ENCODE results near the gene ATP1B3. TPM values are rescaled to one million over a fixed set of nuclear protein-coding genes. Genes with fewer than 3 reads are reported as not detected.

The ATP1B3 gene
- total RNA-seq, 2 donors from 2014 or later = 231 to 374 TPM

- intact Hi-C loops (cut with DNase I) = no loop called here
- Histone ChIP-seq H3K27ac (no peak overlapping the region), H3K4me3 (no peak overlapping the region), H3K36me3 (no peaks in the 10 kb centered on the region), H3K4me1 (no peaks in the 10 kb centered on the region), H3K9ac (ENCODE audit: low read depth in 2 of 2, low read length in 2 of 2) (no peak overlapping the region), H3K27me3 (no peaks in the 10 kb centered on the region), H3K9me3 (no peaks in the 10 kb centered on the region)
- TF ChIP-seq CTCF (IDR thresholded peaks at IDR 0.05) = no peak
- no peak for DNase-seq
These were observed 40.8 kb upstream of the ATP1B3 start for GRCh38 chr3:141835557-141836229.

GRCh38 chr3:141839389-141839788, 37.1 kb upstream of the ATP1B3 start:
- H3K27ac ChIP-seq = no peak overlapping the region
- TF ChIP-seq CTCF (IDR thresholded peaks at IDR 0.05) = no peak
- H3K9me3 ChIP-seq = no peaks in the 10 kb centered on the region
- no peak overlapping the region for H3K9ac ChIP-seq (ENCODE audit: low read depth in 2 of 2, low read length in 2 of 2)
- no peak overlapping the region for H3K4me3 ChIP-seq
- H3K27me3 ChIP-seq = no peaks in the 10 kb centered on the region
- DNase-seq = no peak
- no peaks in the 10 kb centered on the region for H3K4me1 ChIP-seq
- intact Hi-C loops (cut with DNase I) = no loop called here
- H3K36me3 ChIP-seq = no peaks in the 10 kb centered on the region

GRCh38 chr3:141840737-141841544, 35.5 kb upstream of the ATP1B3 start:
- no peaks in the 10 kb centered on the region for H3K4me1 ChIP-seq
- intact Hi-C loops (cut with DNase I) = no loop called here

GRCh38 chr3:141844108-141844507, 32.3 kb upstream of the ATP1B3 start:
- no peak overlapping the region for H3K27ac ChIP-seq
- no peaks in the 10 kb centered on the region for H3K4me1 ChIP-seq
- DNase-seq = no peak
- H3K9ac ChIP-seq (ENCODE audit: low read depth in 2 of 2, low read length in 2 of 2) = no peak overlapping the region
- H3K9me3 ChIP-seq = no peaks in the 10 kb centered on the region
- no peaks in the 10 kb centered on the region for H3K27me3 ChIP-seq
- H3K36me3 ChIP-seq = no peaks in the 10 kb centered on the region
- no peak for TF ChIP-seq CTCF (IDR thresholded peaks at IDR 0.05)
- H3K4me3 ChIP-seq = no peak overlapping the region
- intact Hi-C loops (cut with DNase I) = no loop called here

More at GRCh38 chr3:141840737-141841544, 35.5 kb upstream of the ATP1B3 start:
- H3K4me3 ChIP-seq = no peak overlapping the region
- H3K9ac ChIP-seq (ENCODE audit: low read depth in 2 of 2, low read length in 2 of 2) = no peak overlapping the region
- no peaks in the 10 kb centered on the region for H3K27me3 ChIP-seq
- TF ChIP-seq CTCF (IDR thresholded peaks at IDR 0.05) = no peak
- no peaks in the 10 kb centered on the region for H3K36me3 ChIP-seq
- no peaks in the 10 kb centered on the region for H3K9me3 ChIP-seq
- H3K27ac ChIP-seq = no peak overlapping the region
- no peak for DNase-seq

GRCh38 chr3:141844812-141845211, 31.6 kb upstream of the ATP1B3 start:
- no peak for DNase-seq
- Histone ChIP-seq H3K36me3 (no peaks in the 10 kb centered on the region), H3K27ac (no peak overlapping the region), H3K27me3 (no peaks in the 10 kb centered on the region), H3K9me3 (no peaks in the 10 kb centered on the region), H3K4me1 (no peaks in the 10 kb centered on the region), H3K9ac (ENCODE audit: low read depth in 2 of 2, low read length in 2 of 2) (no peak overlapping the region), H3K4me3 (no peak overlapping the region)
- intact Hi-C loops (cut with DNase I) = no loop called here
- TF ChIP-seq CTCF (IDR thresholded peaks at IDR 0.05) = no peak

Data from colonic mucosa (tissue), 4 donors.